Body of pancreas (tissue), 4 donors: ENCODE data around the gene SASH3. TPM values are rescaled to one million over a fixed set of nuclear protein-coding genes. Genes with fewer than 3 reads are reported as not detected.

ENCODE experiments used
- ATAC-seq: fragments of 150-250 bp; one replicate; pipeline ENCODE4 v1.9.1; 2016
- DNase-seq, 4 donors: peaks; one replicate each; pipeline ENCODE4 v3.0.0-alpha.2; 2019
- H3K27ac ChIP-seq, 4 donors: fragments of 200-600 bp; sonication (generic); 1 replicate in 3 of 4; 2 replicates in 1 of 4; pipeline versions ENCODE4 v1.5.1 to v1.6.1; 2016 to 2019; ENCODE audit warnings: mild to moderate bottlenecking in 1 of 4, mixed read lengths in 1 of 4, moderate library complexity in 1 of 4
- H3K27me3 ChIP-seq, 2 donors: fragments of 200-600 bp; sonication (generic); one replicate each; pipeline ENCODE4 v1.6.0; 2016; ENCODE audit warnings: mild to moderate bottlenecking in 1 of 2
- H3K36me3 ChIP-seq, 2 donors: fragments of 200-600 bp; sonication (generic); replicated peaks in 1 of 2; 2 replicates each; pipeline ENCODE4 v1.5.1; 2016; ENCODE audit warnings: low read depth in 2 of 2; ENCODE audit not compliant: insufficient read depth in 1 of 2
- H3K4me1 ChIP-seq: fragments of 200-600 bp; sonication (generic); one replicate; pipeline ENCODE4 v1.6.0; 2016
- H3K4me3 ChIP-seq, 2 donors: fragments of 200-600 bp; sonication (generic); 1 replicate in 1 of 2; 2 replicates in 1 of 2; pipeline ENCODE4 v1.5.1; 2016 to 2019
- H3K9me3 ChIP-seq, 3 donors: fragments of 200-600 bp; sonication (generic); 1 replicate in 2 of 3; 2 replicates in 1 of 3; pipeline ENCODE4 v1.5.1; 2016
- POLR2A ChIP-seq, 3 donors: fragments of 450-650 bp; IDR thresholded peaks; one replicate each; pipeline ENCODE4 v1.6.1; 2016; ENCODE audit warnings: antibody characterized with exemption in 3 of 3, mild to moderate bottlenecking in 2 of 3
- WGBS, 2 donors: methylation state at CpG; one replicate each; pipeline ENCODE4 v1.1.5; 2017; 5-methylcytosine and 5-hydroxymethylcytosine counted together
- intact Hi-C: fragments of 100-400 bp; cut with DNase I; formaldehyde crosslinking; loops from one replicate; pipeline ENCODE4 v1.15.1; 2023
- total RNA-seq, 2 donors: library from RNA; depleted of rRNA; stranded (reverse); fragments of >200 nt; gene quantifications; one replicate each; pipeline ENCODE4 v1.1.0, GENCODE V29; 2016
- TF ChIP-seq, protein P1 (sequence below), 7 experiments: fragments of 450-650 bp in 4 of 7; fragments of 200-600 bp in 3 of 7; sonication (generic) in 3 of 7; IDR thresholded peaks; one replicate each; pipeline ENCODE4 v1.5.1; 2016 to 2019; ENCODE audit warnings: antibody characterized with exemption in 7 of 7

The SASH3 gene
- total RNA-seq, 2 donors from 2014 or later: 3.6 TPM

- no peak overlapping the region for H3K27ac ChIP-seq
- intact Hi-C loops: no loop called here
- ATAC-seq (no peak), DNase-seq (no peak)
- 45 to 79% methylated on average over 6 to 10 of the region's 11 CpGs for WGBS, 2 donors
- H3K4me1 ChIP-seq: no peaks in the 10 kb centered on the region
- H3K36me3 ChIP-seq: no peaks in the 10 kb centered on the region
- H3K4me3 ChIP-seq: no peak overlapping the region
- no peaks in the 10 kb centered on the region for H3K27me3 ChIP-seq
- TF ChIP-seq POLR2A (IDR thresholded peaks at IDR 0.05): no peak
- TF ChIP-seq, protein P1, sequence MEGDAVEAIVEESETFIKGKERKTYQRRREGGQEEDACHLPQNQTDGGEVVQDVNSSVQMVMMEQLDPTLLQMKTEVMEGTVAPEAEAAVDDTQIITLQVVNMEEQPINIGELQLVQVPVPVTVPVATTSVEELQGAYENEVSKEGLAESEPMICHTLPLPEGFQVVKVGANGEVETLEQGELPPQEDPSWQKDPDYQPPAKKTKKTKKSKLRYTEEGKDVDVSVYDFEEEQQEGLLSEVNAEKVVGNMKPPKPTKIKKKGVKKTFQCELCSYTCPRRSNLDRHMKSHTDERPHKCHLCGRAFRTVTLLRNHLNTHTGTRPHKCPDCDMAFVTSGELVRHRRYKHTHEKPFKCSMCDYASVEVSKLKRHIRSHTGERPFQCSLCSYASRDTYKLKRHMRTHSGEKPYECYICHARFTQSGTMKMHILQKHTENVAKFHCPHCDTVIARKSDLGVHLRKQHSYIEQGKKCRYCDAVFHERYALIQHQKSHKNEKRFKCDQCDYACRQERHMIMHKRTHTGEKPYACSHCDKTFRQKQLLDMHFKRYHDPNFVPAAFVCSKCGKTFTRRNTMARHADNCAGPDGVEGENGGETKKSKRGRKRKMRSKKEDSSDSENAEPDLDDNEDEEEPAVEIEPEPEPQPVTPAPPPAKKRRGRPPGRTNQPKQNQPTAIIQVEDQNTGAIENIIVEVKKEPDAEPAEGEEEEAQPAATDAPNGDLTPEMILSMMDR (IDR thresholded peaks at IDR 0.05): no peak
- no peaks in the 10 kb centered on the region for H3K9me3 ChIP-seq
Measured at GRCh38 chrX:129785160-129785947, 5.6 kb downstream of the SASH3 start.

DNA sequence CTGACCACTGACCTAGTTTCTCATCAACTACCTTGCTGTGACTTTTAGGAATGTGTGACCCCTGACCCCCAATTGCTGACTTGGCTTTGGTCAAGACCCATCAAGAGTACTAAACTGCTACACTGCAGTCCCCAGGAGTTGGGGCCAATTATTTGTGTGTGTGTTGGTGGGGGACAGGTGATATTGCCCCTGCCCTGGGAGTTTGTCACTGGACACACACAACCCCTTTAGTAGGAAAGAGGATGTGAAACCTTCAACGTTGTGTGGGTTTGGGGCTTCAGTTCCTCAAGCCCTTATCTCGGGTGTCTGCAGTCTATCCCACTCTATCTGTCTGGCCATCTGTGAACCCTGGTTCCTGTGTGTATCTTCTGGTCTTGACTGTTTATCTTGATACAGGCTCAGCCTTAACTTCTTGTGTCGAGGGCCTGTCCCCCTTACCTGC lies 6.5 kb downstream of the SASH3 start:
- ATAC-seq (no peak), DNase-seq (no peak)
- no peaks in the 10 kb centered on the region for H3K4me1 ChIP-seq
- H3K9me3 ChIP-seq: no peaks in the 10 kb centered on the region
- H3K27me3 ChIP-seq: no peaks in the 10 kb centered on the region
- intact Hi-C loops: no loop called here
- no peak overlapping the region for H3K4me3 ChIP-seq
- H3K36me3 ChIP-seq: no peaks in the 10 kb centered on the region
- WGBS, 2 donors: 47 to 48% methylated on average over 2 of the region's 3 CpGs
- H3K27ac ChIP-seq: no peak overlapping the region
- TF ChIP-seq POLR2A (IDR thresholded peaks at IDR 0.05): no peak
- TF ChIP-seq, protein P1 (IDR thresholded peaks at IDR 0.05): no peak

DNA sequence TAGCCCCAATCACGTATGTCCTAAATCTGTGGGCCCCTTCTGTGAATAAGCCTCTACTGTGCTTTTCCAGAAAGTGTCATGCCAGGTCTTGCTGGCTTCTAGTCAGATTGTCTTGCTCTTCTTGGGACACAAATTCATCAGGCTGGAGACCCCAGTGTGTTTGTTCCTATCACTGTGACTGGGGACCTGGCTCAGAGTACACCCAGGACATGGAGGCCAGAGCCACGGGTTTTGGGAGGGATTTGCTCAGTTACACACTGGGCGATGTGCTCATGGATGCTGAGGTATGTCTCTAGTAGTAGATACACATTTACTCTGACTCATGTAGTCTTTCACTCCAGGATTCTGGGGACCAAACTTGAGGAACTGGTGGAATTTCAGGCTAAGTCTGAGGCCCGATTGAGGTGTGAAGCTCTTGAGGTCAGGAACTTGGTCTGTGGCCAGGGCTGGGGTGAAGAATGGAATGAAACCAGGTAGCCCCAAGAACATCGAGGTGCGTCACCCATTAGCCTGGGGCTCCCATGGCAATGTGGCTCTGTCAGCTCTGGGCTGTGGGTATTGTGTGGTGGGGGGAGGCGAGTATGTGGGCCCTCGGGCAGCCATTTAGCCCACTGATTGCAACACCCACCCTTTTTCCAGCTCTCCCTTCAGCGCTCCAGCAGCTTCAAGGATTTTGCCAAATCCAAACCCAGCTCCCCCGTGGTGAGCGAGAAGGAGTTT lies 7.7 kb downstream of the SASH3 start:
- Histone ChIP-seq H3K36me3 (no peaks in the 10 kb centered on the region), H3K27ac (no peak overlapping the region), H3K4me3 (no peak overlapping the region), H3K9me3 (no peaks in the 10 kb centered on the region), H3K27me3 (no peaks in the 10 kb centered on the region), H3K4me1 (no peaks in the 10 kb centered on the region)
- DNase-seq (no peak), ATAC-seq (no peak)
- WGBS, 2 donors: 76 to 80% methylated on average over 6 of the region's 11 CpGs
- TF ChIP-seq, protein P1 (IDR thresholded peaks at IDR 0.05): no peak
- TF ChIP-seq POLR2A (IDR thresholded peaks at IDR 0.05): no peak
- intact Hi-C loops: no loop called here

DNA sequence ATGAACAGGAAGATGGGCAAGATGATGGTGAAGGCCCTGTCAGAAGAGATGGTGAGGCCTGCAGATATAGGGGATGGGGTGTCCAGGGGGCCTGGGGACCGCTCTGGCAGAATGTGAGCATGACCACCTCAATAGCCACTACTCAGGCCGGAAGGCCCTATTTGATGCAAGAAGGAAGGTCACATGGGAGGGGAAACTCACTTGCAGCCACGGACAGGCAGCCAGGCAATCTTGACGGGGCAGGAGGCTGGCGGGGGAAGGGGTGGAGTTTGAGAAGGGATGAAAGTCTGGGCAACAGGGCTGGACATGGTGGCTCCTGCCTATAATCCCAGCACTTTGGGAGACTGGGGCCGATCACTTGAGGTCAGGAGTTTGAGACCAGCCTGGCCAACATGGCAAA lies 8.8 kb downstream of the SASH3 start:
- no peak for TF ChIP-seq POLR2A (IDR thresholded peaks at IDR 0.05)
- TF ChIP-seq, protein P1 (IDR thresholded peaks at IDR 0.05): no peak
- no peaks in the 10 kb centered on the region for H3K36me3 ChIP-seq
- 66% methylated on average over 6 of the region's 6 CpGs; no CpG with 5 or more reads in 1 of the 2 donors for WGBS, 2 donors
- H3K9me3 ChIP-seq: no peaks in the 10 kb centered on the region
- H3K27ac ChIP-seq: no peak overlapping the region
- no peak for ATAC-seq
- no peak for DNase-seq
- H3K27me3 ChIP-seq: no peaks in the 10 kb centered on the region
- intact Hi-C loops: no loop called here
- H3K4me1 ChIP-seq: no peaks in the 10 kb centered on the region
- H3K4me3 ChIP-seq: no peak overlapping the region
